Measurements from ENCODE around the gene LTBP3.
"Not testable (repeated sequence)": the region's sequence is repeated elsewhere in the genome, so short reads cannot be mapped to it uniquely, and the experiment has no call there.

LTBP3 gene

GRCh38 chr11:65525546-65526480, 32.3 kb downstream of the LTBP3 start:
- DNase-seq: no peak
- intact Hi-C loops (cut with DNase I): no loop called here

- intact Hi-C loops (cut with DNase I): no loop called here
- peak; percentile 61 to 97 (median 91) for DNase-seq
Observed at GRCh38 chr11:65524741-65525545, 33.2 kb downstream of the LTBP3 start, which contains the start of gene SCYL1. Gene SCYL1, plus strand, starts transcription at chr11:65525083. Its CDS starts 71 bp downstream, at chr11:65525154.

GRCh38 chr11:65524014-65524740, 34.0 kb downstream of the LTBP3 start:
- intact Hi-C loops (cut with DNase I): no loop called here

GRCh38 chr11:65523631-65523968, 34.6 kb downstream of the LTBP3 start:
- DNase-seq: not testable (repeated sequence)

More at GRCh38 chr11:65524014-65524740, 34.0 kb downstream of the LTBP3 start:
- peak in 11 of 42 donors; percentile 29 to 70 (median 45) for DNase-seq

GRCh38 chr11:65522718-65523630, 35.2 kb downstream of the LTBP3 start:
- intact Hi-C loops (cut with DNase I): not testable (repeated sequence)
- peak in 35 of 42 donors; percentile 25 to 86 (median 63) for DNase-seq

More at GRCh38 chr11:65523631-65523968, 34.6 kb downstream of the LTBP3 start:
- intact Hi-C loops (cut with DNase I): not testable (repeated sequence)

GRCh38 chr11:65521777-65522521, 36.2 kb downstream of the LTBP3 start:
- DNase-seq; intact Hi-C loops (cut with DNase I): not testable (repeated sequence)

GRCh38 chr11:65518941-65519549, 39.1 kb downstream of the LTBP3 start:
- intact Hi-C loops (cut with DNase I): loop anchor here (10.0 kb wide), 1 partner anchor 244 kb away; no protein-coding TSS in a partner anchor
- peak in 1 of 42 donors; percentile 20 for DNase-seq

GRCh38 chr11:65516135-65516968, 41.8 kb downstream of the LTBP3 start:
- intact Hi-C loops (cut with DNase I): loop anchor here (10.0 kb wide), 1 partner anchor 242 kb away; no protein-coding TSS in a partner anchor
- peak in 1 of 42 donors; percentile 17 for DNase-seq

- intact Hi-C loops (cut with DNase I): loop anchor here (5.0 to 10.0 kb wide), 2 partner anchors 135 to 238 kb away; no protein-coding TSS in a partner anchor
- not testable (repeated sequence) for DNase-seq
Observed at GRCh38 chr11:65512311-65512710, 45.8 kb downstream of the LTBP3 start.

GRCh38 chr11:65506772-65507505, 51.2 kb downstream of the LTBP3 start:
- DNase-seq: peak in 21 of 42 donors; percentile 30 to 87 (median 56)
- intact Hi-C loops (cut with DNase I): loop anchor here (5.0 kb wide), 1 partner anchor 90 kb away; no protein-coding TSS in a partner anchor

- intact Hi-C loops (cut with DNase I): loop anchor here (5.0 kb wide), 1 partner anchor 89 kb away; no protein-coding TSS in a partner anchor
- DNase-seq: peak in 2 of 42 donors; percentile 15 to 68
Observed at GRCh38 chr11:65506290-65506771, 51.8 kb downstream of the LTBP3 start.

- intact Hi-C loops (cut with DNase I): loop anchor here (5.0 kb wide), 1 partner anchor 88 kb away; no protein-coding TSS in a partner anchor
- DNase-seq: peak in 6 of 42 donors; percentile 29 to 59 (median 43)
Observed at GRCh38 chr11:65505466-65506289, 52.5 kb downstream of the LTBP3 start.

GRCh38 chr11:65504674-65505465, 53.3 kb downstream of the LTBP3 start:
- DNase-seq: peak in 6 of 42 donors; percentile 16 to 52 (median 30)
- intact Hi-C loops (cut with DNase I): loop anchor here (5.0 kb wide), 1 partner anchor 88 kb away; no protein-coding TSS in a partner anchor

All from head of caudate nucleus (tissue), 42 donors.